Activated CD4-positive, alpha-beta T cell treated with anti-CD3 and anti-CD28 coated beads, Interleukin-2, amount 10 ng/mL, durations not matched to agents 24 days and 14 days (primary cell): ENCODE results near the gene LHX5. TPM values are rescaled to one million over a fixed set of nuclear protein-coding genes. Genes with fewer than 3 reads are reported as not detected.
A peak's percentile ranks its signal among the peaks of the same experiment; 100 is the strongest.

ENCODE experiments used
- DNase-seq: peaks from one replicate; pipeline ENCODE4 v3.0.0; 2022
- H3K27ac Mint-ChIP-seq: one replicate; pipeline ENCODE4 v1.8.0; 2022; ENCODE audit warnings: mild to moderate bottlenecking, mixed read lengths
- H3K27me3 Mint-ChIP-seq: one replicate; pipeline ENCODE4 v1.8.0; 2022; ENCODE audit warnings: mixed read lengths
- H3K36me3 Mint-ChIP-seq: one replicate; pipeline ENCODE4 v1.8.0; 2022; ENCODE audit warnings: low read depth, mild to moderate bottlenecking, mixed read lengths
- H3K4me1 Mint-ChIP-seq: one replicate; pipeline ENCODE4 v1.8.0; 2021; ENCODE audit warnings: mixed read lengths
- H3K4me3 Mint-ChIP-seq: one replicate; pipeline ENCODE4 v1.8.0; 2022; ENCODE audit warnings: mild to moderate bottlenecking, moderate library complexity, mixed read lengths
- H3K9me3 Mint-ChIP-seq: one replicate; pipeline ENCODE4 v1.8.0; 2021; ENCODE audit warnings: mixed read lengths
- intact Hi-C: fragments of 100-400 bp; cut with micrococcal nuclease; formaldehyde crosslinking; loops from one replicate; pipeline ENCODE4 v1.15.1; 2023
- total RNA-seq: library from RNA; stranded (reverse); gene quantifications from 2 replicates; pipeline ENCODE4 v1.2.3, GENCODE V29; 2022

The LHX5 gene
- total RNA-seq, 1 donor from 2014 or later: not detected

DNA sequence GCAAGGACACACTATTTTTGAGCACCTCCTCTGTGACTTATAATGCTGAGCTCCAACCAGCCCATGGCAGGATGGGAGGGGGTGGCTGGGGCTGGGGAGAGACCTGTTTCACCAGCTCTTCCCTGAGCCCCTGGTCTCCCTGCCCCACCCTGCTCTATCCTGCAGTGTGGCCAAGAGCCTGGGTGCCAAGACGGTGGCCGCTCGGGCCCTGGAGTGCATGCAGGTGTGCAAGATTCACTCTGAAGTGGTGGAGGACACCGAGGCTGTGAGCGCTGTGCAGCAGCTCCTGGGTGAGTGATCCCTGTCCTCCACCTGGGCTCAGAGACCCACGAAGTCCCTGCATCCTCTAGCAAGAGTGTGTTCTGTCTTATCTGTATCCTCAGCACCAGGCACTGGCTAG, 35.1 kb downstream of the LHX5 start:
- intact Hi-C loops: no loop called here
- Mint-ChIP-seq H3K4me3 (no peak overlapping the region), H3K9me3 (no peaks in the 10 kb centered on the region), H3K36me3 (no peaks in the 10 kb centered on the region), H3K27me3 (peaks cover 2% of the 10 kb centered on the region), H3K4me1 (no peaks in the 10 kb centered on the region), H3K27ac (no peak overlapping the region)
- DNase-seq: no peak

DNA sequence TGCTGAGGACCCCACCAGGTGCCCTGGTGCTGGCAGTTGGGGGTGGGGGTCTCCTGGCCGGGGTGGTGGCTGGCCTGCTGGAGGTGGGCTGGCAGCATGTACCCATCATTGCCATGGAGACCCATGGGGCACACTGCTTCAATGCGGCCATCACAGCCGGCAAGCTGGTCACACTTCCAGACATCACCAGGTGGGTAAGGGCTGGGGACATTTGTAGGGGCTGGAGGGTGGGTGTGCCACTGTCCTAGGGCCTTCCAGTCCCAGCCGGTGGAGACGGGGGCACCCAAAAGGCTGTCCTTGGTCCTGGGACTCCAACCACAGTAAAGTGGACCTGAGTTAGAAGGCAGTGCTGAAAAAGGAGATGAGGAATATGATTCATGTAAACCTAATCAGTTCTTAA, 36.3 kb downstream of the LHX5 start:
- Mint-ChIP-seq H3K36me3 (no peaks in the 10 kb centered on the region), H3K27ac (no peak overlapping the region), H3K27me3 (peaks cover 6% of the 10 kb centered on the region)

DNA sequence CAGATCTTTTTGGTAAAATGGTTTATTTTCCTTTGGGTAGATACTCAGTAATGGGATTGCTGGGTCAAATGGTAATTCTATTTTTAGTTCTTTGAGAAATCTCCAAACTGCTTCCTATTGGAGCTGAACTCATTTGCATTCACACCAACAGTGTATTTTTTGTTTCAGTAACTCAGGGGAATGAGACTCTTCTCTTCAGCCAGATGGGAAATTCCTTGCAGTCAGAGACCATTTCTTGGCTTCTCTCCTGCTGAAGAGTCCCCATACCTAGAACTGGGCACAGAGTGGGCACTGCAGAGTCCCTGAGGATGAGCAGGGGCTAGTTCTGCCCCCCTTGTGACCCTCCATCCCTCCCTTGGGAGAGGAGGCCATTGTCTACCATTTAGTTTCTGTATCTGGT, 38.7 kb downstream of the LHX5 start:
- Mint-ChIP-seq H3K4me1 (no peaks in the 10 kb centered on the region), H3K27ac (no peak overlapping the region), H3K4me3 (no peak overlapping the region), H3K36me3 (no peaks in the 10 kb centered on the region), H3K27me3 (peaks cover 10% of the 10 kb centered on the region), H3K9me3 (peaks cover 6% of the 10 kb centered on the region)
- no peak for DNase-seq
- intact Hi-C loops: no loop called here

More for the DNA sequence above, 36.3 kb downstream of the LHX5 start:
- Mint-ChIP-seq H3K9me3 (peaks cover under 1% of the 10 kb centered on the region), H3K4me3 (no peak overlapping the region), H3K4me1 (no peaks in the 10 kb centered on the region)
- intact Hi-C loops: no loop called here
- DNase-seq: no peak

DNA sequence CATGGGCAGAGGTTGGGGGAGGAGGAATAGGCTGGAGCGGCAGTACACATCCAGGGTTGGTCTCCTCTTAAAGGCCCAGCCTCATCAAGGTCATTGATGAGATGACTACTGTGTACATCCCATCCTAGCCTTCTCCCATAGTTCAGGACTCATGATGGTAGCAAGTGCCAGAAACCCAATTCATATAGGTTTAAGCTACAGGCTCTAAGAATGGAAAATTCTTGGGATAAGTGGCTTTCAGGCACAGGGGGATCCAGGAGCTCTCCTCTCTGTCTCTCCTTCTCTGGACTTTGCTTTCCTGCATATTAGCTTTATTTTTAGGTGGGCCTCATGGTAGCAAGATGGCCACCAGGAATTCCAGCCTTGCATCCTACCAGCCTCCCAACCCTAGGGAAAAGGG, 43.2 kb downstream of the LHX5 start:
- H3K27ac Mint-ChIP-seq: no peak overlapping the region
- H3K27me3 Mint-ChIP-seq: peaks cover 15% of the 10 kb centered on the region

DNA sequence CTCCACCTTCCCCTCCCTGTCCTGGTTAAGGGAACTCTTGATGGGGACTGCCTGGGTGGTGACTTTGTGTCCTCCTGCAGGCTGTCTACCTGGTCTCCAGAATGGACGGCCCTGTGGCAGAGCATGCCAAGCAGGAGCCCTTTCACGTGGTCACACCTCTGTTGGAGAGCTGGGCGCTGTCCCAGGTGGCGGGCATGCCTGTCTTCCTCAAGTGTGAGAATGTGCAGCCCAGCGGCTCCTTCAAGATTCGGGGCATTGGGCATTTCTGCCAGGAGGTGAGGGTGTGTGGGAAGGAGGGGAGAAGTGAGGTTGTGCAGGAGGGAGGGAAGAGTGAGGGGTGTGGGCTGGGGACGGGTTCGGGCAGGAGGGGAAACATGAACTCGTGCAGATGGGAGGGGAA, 43.8 kb downstream of the LHX5 start:
- Mint-ChIP-seq H3K4me3 (no peak overlapping the region), H3K4me1 (no peaks in the 10 kb centered on the region), H3K27ac (no peak overlapping the region), H3K36me3 (no peaks in the 10 kb centered on the region), H3K9me3 (peaks cover 6% of the 10 kb centered on the region), H3K27me3 (peaks cover 15% of the 10 kb centered on the region)
- intact Hi-C loops: no loop called here
- DNase-seq: no peak

More for the DNA sequence above, 43.2 kb downstream of the LHX5 start:
- intact Hi-C loops: no loop called here
- Mint-ChIP-seq H3K36me3 (no peaks in the 10 kb centered on the region), H3K4me1 (no peaks in the 10 kb centered on the region), H3K9me3 (peaks cover 6% of the 10 kb centered on the region), H3K4me3 (no peak overlapping the region)
- DNase-seq: no peak

DNA sequence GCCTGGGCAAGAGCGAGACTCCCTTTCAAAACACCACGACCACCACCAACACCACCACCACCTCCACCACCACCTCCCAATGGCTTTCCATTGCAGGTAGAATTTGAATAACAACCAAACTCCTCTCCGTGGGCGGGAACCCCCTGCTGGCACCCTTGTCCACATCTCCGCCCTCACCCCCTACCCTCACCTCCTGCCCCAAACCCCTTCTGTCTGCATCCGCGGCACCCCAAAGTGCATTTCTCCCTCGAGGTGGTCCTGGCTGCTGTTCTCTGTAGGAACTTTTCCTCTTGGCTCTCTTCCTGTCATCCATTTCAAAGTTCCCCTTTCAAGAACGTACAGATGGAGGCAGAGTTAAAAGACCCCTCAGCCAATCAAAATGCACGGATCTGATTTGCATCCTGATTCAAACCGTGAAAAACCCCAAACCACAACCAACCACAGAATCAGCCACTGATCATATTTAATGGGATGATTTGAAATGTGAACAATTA, 45.7 kb downstream of the LHX5 start:
- Mint-ChIP-seq H3K4me3 (no peak overlapping the region), H3K9me3 (peaks cover 6% of the 10 kb centered on the region), H3K4me1 (peaks cover 10% of the 10 kb centered on the region), H3K27ac (no peak overlapping the region), H3K27me3 (peaks cover 11% of the 10 kb centered on the region), H3K36me3 (no peaks in the 10 kb centered on the region)
- DNase-seq: no peak
- intact Hi-C loops: loop anchor here (1.0 to 2.0 kb wide), 2 partner anchors 115 to 230 kb away; no protein-coding TSS in a partner anchor

DNA sequence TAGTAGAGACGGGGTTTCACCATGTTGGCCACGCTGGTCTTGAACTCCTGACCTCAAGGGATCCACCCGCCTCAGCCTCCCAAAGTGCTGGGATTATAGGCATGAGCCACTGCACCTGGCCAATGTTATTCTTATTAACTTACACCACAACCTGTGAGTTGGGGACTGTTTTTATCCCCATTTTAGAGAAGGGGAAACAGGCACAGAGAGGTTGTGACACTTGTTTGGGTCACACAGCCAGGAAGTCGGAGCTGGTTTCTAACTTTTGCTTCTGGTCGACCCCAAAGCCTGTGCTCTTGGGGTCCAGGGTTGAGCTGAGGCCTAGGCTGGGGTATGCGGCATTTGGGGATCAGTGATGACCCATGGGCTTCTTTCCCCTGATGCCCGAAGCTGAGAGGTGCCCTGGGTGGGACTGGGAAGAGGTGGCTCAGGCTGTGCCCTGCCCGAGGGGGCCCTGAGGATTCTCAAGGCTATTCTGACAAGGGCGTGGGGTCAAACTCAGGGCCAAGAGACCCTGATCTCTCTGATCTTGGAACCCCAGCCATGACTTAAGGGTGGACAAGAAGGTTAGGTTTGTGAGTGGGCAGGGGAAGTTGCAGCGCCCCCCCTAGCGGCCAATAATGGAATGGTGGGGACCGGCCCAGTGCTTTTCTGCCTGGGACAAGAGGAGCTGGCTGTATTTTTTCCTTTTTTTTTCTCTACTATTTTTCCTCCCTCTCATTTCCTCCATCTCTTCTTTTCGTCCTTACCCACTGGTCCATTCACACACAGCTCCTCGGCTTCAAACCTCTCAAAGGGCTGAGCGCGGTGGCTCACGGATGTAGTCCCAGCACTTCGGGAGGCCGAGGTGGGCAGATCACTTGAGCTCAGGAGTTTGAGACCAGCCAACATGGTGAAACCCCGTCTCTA, 46.5 kb downstream of the LHX5 start:
- DNase-seq: peak; percentile 86
- Mint-ChIP-seq H3K4me3 (no peak overlapping the region), H3K36me3 (no peaks in the 10 kb centered on the region), H3K4me1 (peaks cover 10% of the 10 kb centered on the region), H3K9me3 (peaks cover 4% of the 10 kb centered on the region), H3K27me3 (peaks cover 9% of the 10 kb centered on the region), H3K27ac (no peak overlapping the region)
- intact Hi-C loops: loop anchor here (1.0 to 2.0 kb wide), 2 partner anchors 114 to 229 kb away; no protein-coding TSS in a partner anchor

DNA sequence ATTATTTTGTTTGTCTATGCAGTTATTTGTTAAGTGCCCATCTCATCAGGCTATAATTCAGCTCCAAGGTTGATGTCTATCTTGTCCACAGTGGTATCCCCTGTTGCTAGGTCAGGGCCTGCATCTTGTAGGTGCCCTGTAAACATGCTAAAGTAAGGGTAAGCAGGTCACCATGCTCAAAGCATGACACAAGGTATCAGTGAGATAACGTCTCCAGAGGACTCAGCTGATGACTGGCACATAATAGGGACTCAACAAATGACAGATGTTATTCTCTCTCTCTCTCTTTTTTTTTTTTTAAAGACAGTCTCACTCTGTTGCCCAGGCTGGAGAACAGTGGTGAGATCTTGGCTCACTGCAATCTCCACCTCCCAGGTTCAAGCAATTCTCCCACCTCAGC, 47.2 kb downstream of the LHX5 start:
- H3K4me3 Mint-ChIP-seq: no peak overlapping the region
- DNase-seq: no peak
- peaks cover 10% of the 10 kb centered on the region for H3K4me1 Mint-ChIP-seq
- intact Hi-C loops: loop anchor here (2.0 kb wide), 1 partner anchor 114 kb away; no protein-coding TSS in a partner anchor
- H3K27ac Mint-ChIP-seq: no peak overlapping the region
- no peaks in the 10 kb centered on the region for H3K9me3 Mint-ChIP-seq
- no peaks in the 10 kb centered on the region for H3K36me3 Mint-ChIP-seq
- peaks cover 6% of the 10 kb centered on the region for H3K27me3 Mint-ChIP-seq

DNA sequence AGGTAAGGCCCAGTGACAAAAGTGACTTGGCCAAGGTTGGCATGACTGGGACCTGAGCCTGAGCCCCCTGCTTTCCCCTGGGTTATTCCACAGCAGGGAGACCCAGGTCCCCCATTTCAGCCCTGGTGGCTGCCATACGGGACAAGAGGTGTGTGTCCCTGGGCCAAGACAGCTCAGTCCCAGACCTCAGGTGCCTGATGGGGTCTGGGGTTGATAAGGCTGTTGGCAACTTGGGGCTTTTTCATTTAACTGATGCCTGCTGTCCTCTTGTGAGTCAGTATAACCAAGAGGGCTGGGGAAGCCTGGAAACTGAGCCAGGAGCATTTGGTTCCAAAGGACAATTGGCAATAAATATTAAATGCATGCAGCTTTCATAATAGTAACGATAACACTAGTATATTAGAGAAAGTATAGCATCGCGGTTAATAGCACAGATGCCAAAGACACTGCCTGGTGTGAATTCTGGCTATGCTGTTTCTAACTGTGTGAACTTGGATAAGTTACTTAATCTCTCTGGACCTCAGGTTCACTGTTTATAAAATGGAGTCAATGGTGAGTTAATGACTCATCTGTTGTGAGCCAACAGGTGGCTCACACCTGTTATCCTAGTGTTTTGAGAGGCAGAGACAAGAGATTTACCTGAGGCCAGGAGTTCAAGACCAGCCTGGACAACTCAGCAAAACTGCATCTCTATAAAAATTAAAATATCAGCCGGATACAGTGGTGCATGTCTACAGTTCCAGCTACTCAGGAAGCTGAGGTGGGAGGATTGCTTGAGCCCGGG, 48.6 kb downstream of the LHX5 start:
- Mint-ChIP-seq H3K27me3 (peaks cover 5% of the 10 kb centered on the region), H3K4me1 (peaks cover 10% of the 10 kb centered on the region), H3K27ac (no peak overlapping the region), H3K4me3 (no peak overlapping the region), H3K36me3 (no peaks in the 10 kb centered on the region), H3K9me3 (no peaks in the 10 kb centered on the region)
- intact Hi-C loops: no loop called here
- no peak for DNase-seq

DNA sequence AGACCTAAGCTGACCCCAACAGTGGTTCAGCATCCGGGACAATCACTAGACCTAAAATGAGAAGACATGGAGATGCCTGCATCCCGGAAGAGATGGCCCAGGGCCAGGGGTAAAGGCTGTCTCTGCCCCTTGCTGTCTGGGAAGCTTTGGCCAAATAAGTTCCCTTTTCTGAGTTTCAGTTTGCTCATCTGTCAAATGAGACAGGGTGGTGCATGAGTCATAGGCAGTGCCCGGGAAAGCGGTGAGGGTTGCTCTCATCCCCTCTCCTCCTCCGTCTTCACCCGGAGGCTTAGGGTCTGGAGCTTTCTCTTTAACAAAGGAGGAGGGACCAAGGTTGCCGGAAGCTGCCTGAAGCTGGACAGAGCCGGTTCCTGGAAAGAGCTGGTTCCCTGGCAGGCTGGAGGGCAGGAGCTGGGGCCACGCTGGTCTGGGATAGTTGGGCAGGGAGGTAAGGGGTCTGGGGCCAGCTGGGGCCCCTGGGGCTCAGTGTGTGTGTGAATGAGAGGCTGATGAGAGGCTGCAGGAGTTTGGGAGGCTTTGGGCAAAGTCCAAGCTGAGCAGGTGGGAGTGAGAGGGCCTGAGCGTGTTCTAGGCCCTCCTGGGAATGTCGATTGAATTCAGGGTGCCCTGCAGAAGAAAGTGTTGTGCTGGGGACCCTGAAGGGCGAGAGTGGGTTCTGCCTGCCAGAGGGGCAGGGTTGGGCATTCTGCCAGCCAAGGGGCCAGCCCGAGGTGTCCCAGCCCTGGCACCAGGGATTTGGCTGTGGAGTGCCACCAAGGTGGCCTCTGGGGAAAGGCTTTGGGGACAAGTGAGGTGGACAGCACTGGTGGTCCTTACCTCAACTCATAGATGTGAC, 49.4 kb downstream of the LHX5 start, which contains the start of gene SDSL:
TSS of gene SDSL (plus strand) at position 351 of the 856 bp plus-strand sequence. CDS start 5,603 bp downstream, outside the sequence.
- intact Hi-C loops: no loop called here
- no peaks in the 10 kb centered on the region for H3K36me3 Mint-ChIP-seq

DNA sequence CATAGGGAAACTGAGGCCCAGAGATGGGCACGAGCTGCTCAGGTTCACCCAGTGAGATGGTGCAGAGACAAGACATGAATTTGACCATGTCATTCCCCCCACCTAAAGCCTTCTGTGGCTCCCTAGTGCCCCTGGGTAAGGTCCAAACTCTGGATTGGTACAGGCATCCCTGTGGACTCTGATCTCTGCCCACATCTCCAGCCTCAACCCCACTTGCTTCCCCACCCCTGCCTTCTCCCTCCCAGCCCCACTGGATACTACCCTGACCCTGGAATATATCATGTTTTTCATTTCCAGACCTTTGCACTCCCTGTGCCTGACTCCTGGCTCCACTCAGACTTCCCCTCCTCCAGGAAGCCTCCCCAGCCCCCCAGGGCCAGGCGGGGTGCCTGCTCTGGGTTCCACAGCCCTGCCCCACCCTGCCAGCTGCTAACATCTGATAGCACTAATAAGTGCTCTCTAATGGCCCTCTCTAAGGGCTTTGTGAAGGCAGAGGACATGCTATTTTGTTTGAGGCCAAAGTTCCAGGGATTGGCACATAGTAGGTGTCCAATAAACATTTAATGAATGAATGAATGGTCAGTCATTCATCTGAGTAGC, 50.6 kb downstream of the LHX5 start:
- DNase-seq: no peak
- H3K4me3 Mint-ChIP-seq: no peak overlapping the region
- peaks cover 10% of the 10 kb centered on the region for H3K4me1 Mint-ChIP-seq
- peaks cover 2% of the 10 kb centered on the region for H3K27me3 Mint-ChIP-seq
- H3K36me3 Mint-ChIP-seq: no peaks in the 10 kb centered on the region
- no peaks in the 10 kb centered on the region for H3K9me3 Mint-ChIP-seq
- intact Hi-C loops: no loop called here
- H3K27ac Mint-ChIP-seq: no peak overlapping the region

More for the DNA sequence above, 49.4 kb downstream of the LHX5 start, which contains the start of gene SDSL:
- peak; percentile 79 for DNase-seq
- Mint-ChIP-seq H3K9me3 (no peaks in the 10 kb centered on the region), H3K4me1 (peaks cover 10% of the 10 kb centered on the region), H3K27me3 (peaks cover 3% of the 10 kb centered on the region), H3K4me3 (peak within 1 kb of the TSS; percentile 95), H3K27ac (peak within 1 kb of the TSS; percentile 96)

DNA sequence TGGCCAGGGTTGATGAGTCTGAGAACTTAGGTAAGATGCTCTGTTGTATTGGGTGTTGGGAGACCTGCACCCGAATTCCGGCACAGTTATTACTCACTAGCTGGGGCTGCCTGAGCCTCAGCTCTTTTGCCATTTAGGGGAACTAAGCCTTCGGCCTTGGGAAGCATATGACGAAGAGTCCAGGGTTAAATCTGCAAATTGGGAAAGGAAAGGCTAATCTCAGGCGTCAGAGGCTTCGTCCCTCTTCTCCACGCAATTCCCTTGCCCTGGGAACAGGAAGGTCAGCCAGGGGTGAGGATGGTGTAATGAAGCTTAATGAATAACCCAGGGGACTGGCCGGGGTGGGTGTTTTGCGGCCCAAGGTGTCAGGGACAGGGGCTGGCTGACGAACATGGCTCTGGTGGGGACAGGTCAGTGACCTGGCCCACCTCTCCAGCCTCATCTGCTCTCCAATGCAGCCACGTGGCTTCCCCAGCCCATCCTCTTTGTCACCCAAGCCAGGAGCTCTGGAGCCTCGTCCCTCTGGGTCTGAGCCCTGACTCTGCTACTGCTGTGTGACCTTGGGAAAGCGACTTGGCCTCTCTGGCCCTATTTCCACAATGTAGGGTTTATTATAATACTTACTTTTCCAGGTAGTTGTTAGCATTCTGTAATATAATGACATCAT, 53.3 kb downstream of the LHX5 start:
- no peak overlapping the region for H3K4me3 Mint-ChIP-seq
- intact Hi-C loops: no loop called here
- H3K27ac Mint-ChIP-seq: no peak overlapping the region

More for the DNA sequence above, 53.3 kb downstream of the LHX5 start:
- no peak for DNase-seq
- peaks cover 4% of the 10 kb centered on the region for H3K27me3 Mint-ChIP-seq
- peaks cover 10% of the 10 kb centered on the region for H3K4me1 Mint-ChIP-seq
- H3K36me3 Mint-ChIP-seq: no peaks in the 10 kb centered on the region
- no peaks in the 10 kb centered on the region for H3K9me3 Mint-ChIP-seq
